IMR-90 (cell line): ENCODE results near the gene SPDYE1. TPM values are rescaled to one million over a fixed set of nuclear protein-coding genes. Genes with fewer than 3 reads are reported as not detected.

ENCODE experiments used
- ATAC-seq: fragments of 200-7000 bp; cut with Tn5 transposase; 2 replicates; pipeline ENCODE4 v1.9.1; 2020; ENCODE audit warnings: low read depth, mild to moderate bottlenecking, moderate library complexity
- BruUV-seq: library from RNA; stranded (reverse); fragments of 400-500 nt; replicated peaks from 2 replicates; lab custom pipeline; 2021; lab: Mats Ljungman, UMichigan
- CTCF ChIA-PET: fragments of 300-600 bp; formaldehyde crosslinking; extraction: SDS; loops from one replicate; lab custom pipeline; 2021; ENCODE audit warnings: antibody characterized with exemption; lab: Yijun Ruan, JAX
- POLR2A ChIA-PET: fragments of 300-600 bp; sonication (Branson Sonifier 250); formaldehyde crosslinking; loops from one replicate; lab custom pipeline; 2022; ENCODE audit warnings: antibody characterized with exemption; ENCODE audit not compliant: unreplicated experiment; lab: Charles Lee
- DNase-seq: peaks from one replicate; pipeline ENCODE4 v3.0.0; 2013
- H2AFZ ChIP-seq: replicated peaks from 2 replicates; pipeline ENCODE3; 2013; ENCODE audit warnings: low read length, mild to moderate bottlenecking; ENCODE audit not compliant: poor library complexity
- H2AK5ac ChIP-seq: 2 replicates; pipeline ENCODE4 v1.6.1; 2013; ENCODE audit warnings: low read depth, low read length, inconsistent platforms
- H2AK9ac ChIP-seq: replicated peaks from 2 replicates; pipeline ENCODE3; 2013; ENCODE audit warnings: mild to moderate bottlenecking, low read depth, low read length, moderate library complexity; ENCODE audit not compliant: poor library complexity
- H2BK120ac ChIP-seq: 2 replicates; pipeline ENCODE4 v1.6.1; 2013; ENCODE audit warnings: low read depth, low read length, inconsistent platforms
- H2BK15ac ChIP-seq: 3 replicates; pipeline ENCODE4 v1.6.1; 2013; ENCODE audit warnings: low read depth, low read length, inconsistent platforms
- H2BK20ac ChIP-seq: 2 replicates; pipeline ENCODE4 v1.6.1; 2013; ENCODE audit warnings: low read depth, mild to moderate bottlenecking, inconsistent platforms, low read length, moderate library complexity
- H2BK5ac ChIP-seq: 2 replicates; pipeline ENCODE4 v1.6.1; 2013; ENCODE audit warnings: mild to moderate bottlenecking, low read depth, low read length, inconsistent platforms; ENCODE audit not compliant: poor library complexity, severe bottlenecking
- H3K14ac ChIP-seq: replicated peaks from 2 replicates; pipeline ENCODE4 v1.6.1; 2013; ENCODE audit warnings: low read depth, low read length, inconsistent platforms
- H3K18ac ChIP-seq: 2 replicates; pipeline ENCODE4 v1.6.1; 2013; ENCODE audit warnings: low read depth, low read length, control low read depth
- H3K23ac ChIP-seq: 2 replicates; pipeline ENCODE4 v1.6.1; 2013; ENCODE audit warnings: low read depth, low read length, inconsistent platforms
- H3K27ac ChIP-seq: 2 replicates; pipeline ENCODE4 v1.5.1; 2013; ENCODE audit warnings: mild to moderate bottlenecking, control low read depth, low read length; ENCODE audit not compliant: insufficient read depth
- H3K27me3 ChIP-seq: 2 replicates; pipeline ENCODE4 v1.6.1; 2013; ENCODE audit warnings: low read length; ENCODE audit not compliant: control insufficient read depth, insufficient read depth
- H3K36me3 ChIP-seq: 2 replicates; pipeline ENCODE4 v1.6.1; 2013; ENCODE audit warnings: low read length, mixed read lengths; ENCODE audit not compliant: control insufficient read depth, insufficient read depth
- H3K4ac ChIP-seq: 2 replicates; pipeline ENCODE4 v1.6.1; 2013; ENCODE audit warnings: low read depth, low read length, inconsistent platforms
- H3K4me1 ChIP-seq: 2 replicates; pipeline ENCODE4 v1.6.1; 2013; ENCODE audit warnings: low read length, mixed read lengths; ENCODE audit not compliant: control insufficient read depth, insufficient read depth
- H3K4me2 ChIP-seq: 2 replicates; pipeline ENCODE4 v1.6.1; 2013; ENCODE audit warnings: low read depth, mild to moderate bottlenecking, control low read depth, low read length, moderate library complexity
- H3K4me3 ChIP-seq: 2 replicates; pipeline ENCODE4 v1.5.1; 2013; ENCODE audit warnings: low read depth, mild to moderate bottlenecking, control low read depth, low read length, moderate library complexity; ENCODE audit not compliant: insufficient read depth
- H3K56ac ChIP-seq: 2 replicates; pipeline ENCODE4 v1.6.1; 2013; ENCODE audit warnings: low read length, inconsistent platforms; ENCODE audit not compliant: insufficient read depth; ENCODE audit errors: extremely low read depth
- H3K79me1 ChIP-seq, 2 experiments: 2 replicates each; pipeline ENCODE4 v1.6.1; 2013; ENCODE audit warnings: low read length in 2 of 2, inconsistent platforms in 1 of 2, low read depth in 1 of 2
- H3K9ac ChIP-seq: 2 replicates; pipeline ENCODE4 v1.6.1; 2013; ENCODE audit warnings: low read depth, low read length, control low read depth
- H3K9me1 ChIP-seq: 2 replicates; pipeline ENCODE4 v1.6.1; 2013; ENCODE audit warnings: low read length, inconsistent platforms; ENCODE audit not compliant: insufficient read depth
- H3K9me3 ChIP-seq: 2 replicates; pipeline ENCODE4 v1.6.1; 2013; ENCODE audit warnings: low read length; ENCODE audit not compliant: control insufficient read depth, insufficient read depth
- H4K20me1 ChIP-seq: 2 replicates; pipeline ENCODE4 v1.6.1; 2013; ENCODE audit warnings: low read length, inconsistent platforms; ENCODE audit not compliant: insufficient read depth
- H4K5ac ChIP-seq: 2 replicates; pipeline ENCODE4 v1.6.1; 2013; ENCODE audit warnings: mild to moderate bottlenecking, low read depth, low read length, control low read depth
- H4K8ac ChIP-seq, 2 experiments: 2 replicates each; pipeline ENCODE4 v1.6.1; 2013; ENCODE audit warnings: low read depth in 2 of 2, low read length in 2 of 2, control low read depth in 1 of 2, inconsistent platforms in 1 of 2
- H4K91ac ChIP-seq: 2 replicates; pipeline ENCODE4 v1.6.1; 2013; ENCODE audit warnings: low read depth, low read length, inconsistent platforms; ENCODE audit not compliant: insufficient read depth
- BHLHE40 ChIP-seq: fragments of 150-350 bp; IDR thresholded peaks from 2 replicates; pipeline ENCODE4 v1.6.1; 2016; ENCODE audit warnings: mild to moderate bottlenecking, low read depth, low read length
- CHD1 ChIP-seq: IDR thresholded peaks from 2 replicates; pipeline ENCODE4 v1.6.1; 2012; ENCODE audit warnings: low read depth, low read length, improper control_type of control experiment
- FOS ChIP-seq: fragments of 150-350 bp; IDR thresholded peaks from 2 replicates; pipeline ENCODE4 v1.6.1; 2016; ENCODE audit warnings: low read depth, low read length
- MAFK ChIP-seq: IDR thresholded peaks from 2 replicates; pipeline ENCODE4 v1.6.1; 2012; ENCODE audit warnings: low read depth, low read length, improper control_type of control experiment
- MXI1 ChIP-seq: IDR thresholded peaks from 2 replicates; pipeline ENCODE4 v1.6.1; 2012; ENCODE audit warnings: low read depth, mild to moderate bottlenecking, low read length, moderate library complexity, borderline replicate concordance
- NFE2L2 ChIP-seq: fragments of 150-350 bp; IDR thresholded peaks from 2 replicates; pipeline ENCODE4 v1.6.1; 2016; ENCODE audit warnings: low read depth, mild to moderate bottlenecking, low read length
- POLR2A ChIP-seq: IDR thresholded peaks from 2 replicates; pipeline ENCODE4 v1.6.1; 2012; ENCODE audit warnings: mild to moderate bottlenecking, low read depth, low read length
- RAD21 ChIP-seq: IDR thresholded peaks from 2 replicates; pipeline ENCODE4 v1.6.1; 2012; ENCODE audit warnings: low read length, improper control_type of control experiment
- RCOR1 ChIP-seq: IDR thresholded peaks from 2 replicates; pipeline ENCODE4 v1.6.1; 2012; ENCODE audit warnings: mild to moderate bottlenecking, low read length, improper control_type of control experiment; ENCODE audit not compliant: insufficient replicate concordance
- RFX5 ChIP-seq: IDR thresholded peaks from 2 replicates; pipeline ENCODE4 v1.8.0; 2012; ENCODE audit warnings: low read depth, mild to moderate bottlenecking, low read length, moderate library complexity
- WGBS, 2 experiments: methylation state at CpG; one replicate each; pipeline versions ENCODE4 v1.1.5 to v1.1.7; 2013; ENCODE audit warnings: missing lambda C conversion rate in 2 of 2; ENCODE audit not compliant: insufficient read length in 1 of 2; ENCODE audit errors: extremely low coverage in 2 of 2; 5-methylcytosine and 5-hydroxymethylcytosine counted together
- dilution Hi-C: fragments of 300-500 bp; cut with HindIII; formaldehyde crosslinking; loops from one replicate; pipeline ENCODE4 v1.14.3; 2018; ENCODE audit warnings: low sequenced_read_pairs; ENCODE audit not compliant: unreplicated experiment
- in situ Hi-C: fragments of 300-500 bp; cut with MboI; formaldehyde crosslinking; loops from 3 replicates; pipeline ENCODE4 v1.14.3; 2019; ENCODE audit warnings: low sequenced_read_pairs, inconsistent platforms, mixed read lengths
- intact Hi-C: fragments of 100-400 bp; cut with micrococcal nuclease; formaldehyde crosslinking; loops from 2 replicates; pipeline ENCODE4 v1.10.0; 2022
- polyA plus RNA-seq, 3 experiments: library from polyadenylated mRNA; depleted of rRNA; stranded (reverse); fragments of >200 nt; gene quantifications; 2 replicates each; pipeline ENCODE4 v1.2.3, GENCODE V29; 2012; ENCODE audit warnings: low replicate concordance in 1 of 3
- total RNA-seq: library from RNA; depleted of rRNA; stranded (reverse); fragments of >200 nt; gene quantifications from 2 replicates; pipeline ENCODE4 v1.2.3, GENCODE V29; 2012
- TF ChIP-seq, protein P1 (sequence below): conservative IDR thresholded peaks from 2 replicates; pipeline ENCODE4 v1.5.1; 2012; ENCODE audit warnings: mild to moderate bottlenecking, low read depth, low read length, improper control_type of control experiment

Gene SPDYE1
- total and polyA plus RNA-seq, 2 of the 4 experiments (the other 2 are of a cell fraction), result not detected

DNA sequence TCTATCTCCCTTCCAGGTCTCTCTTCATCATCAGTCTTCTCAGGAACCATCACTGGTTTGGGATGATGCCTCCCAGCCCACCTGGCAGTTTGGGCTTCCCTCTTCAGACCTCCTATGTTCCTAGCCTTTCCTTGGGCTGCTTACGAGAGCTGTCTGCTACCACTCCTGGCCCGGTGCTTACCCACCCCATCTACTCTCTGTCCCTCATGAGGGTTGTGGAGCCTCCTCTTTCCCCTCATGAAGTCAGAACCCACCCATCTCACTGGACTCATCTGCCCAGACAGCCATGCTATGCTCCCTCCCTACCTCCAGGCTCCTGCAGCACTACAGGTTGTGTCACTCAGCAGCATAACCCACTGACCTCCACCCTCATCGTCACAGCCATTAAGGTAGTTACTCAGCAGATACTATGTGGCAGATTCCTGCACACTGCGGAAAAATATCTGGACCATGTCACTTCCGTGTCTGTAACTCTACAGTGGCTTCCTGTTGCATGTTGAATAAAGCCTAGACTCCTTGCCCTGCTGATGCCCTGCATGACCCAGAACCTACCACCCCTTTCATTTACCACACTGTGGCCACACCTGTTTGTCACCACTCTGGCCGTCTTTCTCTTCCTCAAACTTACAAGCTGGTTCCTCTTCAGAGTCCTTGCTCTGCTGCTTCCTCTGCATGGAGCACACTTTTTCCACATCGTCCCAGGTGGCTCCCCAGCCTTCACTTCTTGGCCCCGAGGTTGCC, 48.8 kb downstream of the SPDYE1 start:
- CTCF ChIA-PET, result no interaction called here
- ATAC-seq (no peak), DNase-seq (no peak)
- Histone ChIP-seq H3K27ac (no peak overlapping the region), H4K20me1 (peaks cover 51% of the 10 kb centered on the region), H3K36me3 (peaks cover 28% of the 10 kb centered on the region), H3K4me2 (no peak overlapping the region), H2AFZ (no peak overlapping the region), H3K23ac (no peak overlapping the region; the same call in 1 of the 2 replicates), H2AK5ac (0 out of 2 replicates have a peak overlapping the region, but pooled peaks have one; percentile 5), H4K8ac (no peak overlapping the region), H2BK20ac (no peak overlapping the region), H4K91ac (no peak overlapping the region), H3K79me1 (peaks cover 38 to 69% of the 10 kb centered on the region in 2 experiments), H2BK15ac (no peak overlapping the region), H3K18ac (no peak overlapping the region), H2BK120ac (no peak overlapping the region), H2AK9ac (peak overlapping the region; percentile 8), H3K9me3 (no peaks in the 10 kb centered on the region), H3K9me1 (peaks cover 27% of the 10 kb centered on the region), H3K4ac (no peak overlapping the region), H3K4me3 (no peak overlapping the region), H3K4me1 (peaks cover 8% of the 10 kb centered on the region), H2BK5ac (no peak overlapping the region), H3K56ac (no peak overlapping the region), H3K14ac (no peak overlapping the region), H3K9ac (no peak overlapping the region), H4K5ac (no peak overlapping the region), H3K27me3 (no peaks in the 10 kb centered on the region)
- intact Hi-C loops, result no loop called here
- dilution Hi-C loops, result no loop called here
- WGBS, 2 experiments, result 94% methylated on average over 5 of the region's 8 CpGs; no CpG with 5 or more reads in 1 of the 2 experiments
- TF ChIP-seq FOS (no peak), BHLHE40 (no peak), NFE2L2 (no peak), CHD1 (no peak), RFX5 (no peak), RCOR1 (no peak), MXI1 (no peak), MAFK (no peak), RAD21 (no peak), POLR2A (no peak)
- TF ChIP-seq, protein P1, sequence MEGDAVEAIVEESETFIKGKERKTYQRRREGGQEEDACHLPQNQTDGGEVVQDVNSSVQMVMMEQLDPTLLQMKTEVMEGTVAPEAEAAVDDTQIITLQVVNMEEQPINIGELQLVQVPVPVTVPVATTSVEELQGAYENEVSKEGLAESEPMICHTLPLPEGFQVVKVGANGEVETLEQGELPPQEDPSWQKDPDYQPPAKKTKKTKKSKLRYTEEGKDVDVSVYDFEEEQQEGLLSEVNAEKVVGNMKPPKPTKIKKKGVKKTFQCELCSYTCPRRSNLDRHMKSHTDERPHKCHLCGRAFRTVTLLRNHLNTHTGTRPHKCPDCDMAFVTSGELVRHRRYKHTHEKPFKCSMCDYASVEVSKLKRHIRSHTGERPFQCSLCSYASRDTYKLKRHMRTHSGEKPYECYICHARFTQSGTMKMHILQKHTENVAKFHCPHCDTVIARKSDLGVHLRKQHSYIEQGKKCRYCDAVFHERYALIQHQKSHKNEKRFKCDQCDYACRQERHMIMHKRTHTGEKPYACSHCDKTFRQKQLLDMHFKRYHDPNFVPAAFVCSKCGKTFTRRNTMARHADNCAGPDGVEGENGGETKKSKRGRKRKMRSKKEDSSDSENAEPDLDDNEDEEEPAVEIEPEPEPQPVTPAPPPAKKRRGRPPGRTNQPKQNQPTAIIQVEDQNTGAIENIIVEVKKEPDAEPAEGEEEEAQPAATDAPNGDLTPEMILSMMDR, result no peak
- POLR2A ChIA-PET, result interaction anchor here (0.6 to 1.0 kb wide), 2 partner anchors 19 to 406 kb away, joined by 3 to 19 read pairs; no protein-coding TSS in a partner anchor
- in situ Hi-C loops, result no loop called here
- BruUV-seq, result no TSS peak
